GM23248 (cell line): Measurements from ENCODE around the gene IPO4.

Source experiments
- EZH2 ChIP-seq: fragments of 200-600 bp; sonication (generic); IDR thresholded peaks from 2 replicates; pipeline ENCODE4 v1.6.1; 2018; ENCODE audit warnings: antibody characterized with exemption, mild to moderate bottlenecking; ENCODE audit not compliant: insufficient read depth, poor library complexity, severe bottlenecking
- EZH2phosphoT487 ChIP-seq: fragments of 200-600 bp; sonication (generic); IDR thresholded peaks from 2 replicates; pipeline ENCODE4 v1.6.1; 2018; ENCODE audit warnings: antibody characterized with exemption, moderate library complexity, mild to moderate bottlenecking, low read depth; ENCODE audit not compliant: insufficient read depth

DNA sequence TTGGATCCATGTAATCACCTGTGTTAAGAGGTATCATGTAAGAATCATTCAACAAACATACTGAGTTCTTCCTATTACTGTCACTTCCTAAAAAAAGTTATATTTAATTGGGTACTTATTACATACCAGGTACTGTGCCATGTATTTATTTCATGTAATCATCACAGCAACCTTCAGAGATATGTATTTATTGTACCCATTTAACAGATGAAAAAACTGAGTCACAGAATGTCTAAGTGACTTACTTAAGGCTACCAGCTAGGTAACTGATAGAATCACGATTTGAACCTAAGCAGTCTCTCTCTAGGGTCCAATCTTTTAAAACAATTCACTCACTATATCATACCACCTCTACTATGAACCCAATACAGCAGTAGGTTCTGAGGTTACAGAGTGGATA is 44.2 kb downstream of the IPO4 start:
- TF ChIP-seq EZH2 (no peak), EZH2phosphoT487 (no peak)
